HCT116 (cell line): Measurements from ENCODE around the gene AQP9. TPM values are rescaled to one million over a fixed set of nuclear protein-coding genes. Genes with fewer than 3 reads are reported as not detected.
"Not testable (repeated sequence)": the region's sequence is repeated elsewhere in the genome, so short reads cannot be mapped to it uniquely, and the experiment has no call there.

ENCODE experiments used
- ATAC-seq: fragments of 200-7000 bp; cut with Tn5 transposase; 2 replicates; pipeline ENCODE4 v1.9.1; 2020; ENCODE audit warnings: mild to moderate bottlenecking, moderate library complexity
- BruUV-seq: library from RNA; stranded (reverse); fragments of 400-500 nt; replicated peaks from 2 replicates; lab custom pipeline; 2021; lab: Mats Ljungman, UMichigan
- CTCF ChIA-PET: fragments of 300-600 bp; sonication (Branson Sonifier 250); formaldehyde crosslinking; loops from one replicate; lab custom pipeline; 2021; ENCODE audit warnings: antibody characterized with exemption; lab: Charles Lee
- POLR2A ChIA-PET: fragments of 300-600, 350-600 bp; sonication (Branson Sonifier 250); formaldehyde crosslinking; loops from one replicate; lab custom pipeline; 2021; ENCODE audit warnings: antibody characterized with exemption; lab: Charles Lee
- RAD21 ChIA-PET, 2 experiments: fragments of 300-600 bp; sonication (Branson Sonifier 250); formaldehyde crosslinking; loops; one replicate each; lab custom pipeline; 2023; ENCODE audit warnings: low total read pairs in 2 of 2; ENCODE audit not compliant: uncharacterized antibody in 2 of 2, unreplicated experiment in 2 of 2, low non-redundant PET in 1 of 2; lab: Charles Lee
- DNase-seq: peaks from one replicate; pipeline ENCODE4 v3.0.0-alpha.2; 2010; ENCODE audit warnings: low read depth, low spot score
- H2AFZ ChIP-seq: fragments of 200-600 bp; shearing (Covaris generic), sonication (generic); 2 replicates; pipeline ENCODE4 v1.6.1; 2017; ENCODE audit warnings: low read depth, mixed run types, mixed read lengths, antibody characterized with exemption, low read length; ENCODE audit not compliant: poor library complexity, severe bottlenecking
- H3K27ac ChIP-seq: 2 replicates; pipeline ENCODE4 v1.5.1; 2012; ENCODE audit warnings: low read depth, low read length
- H3K27me3 ChIP-seq: fragments of 200-600 bp; sonication (generic); 2 replicates; pipeline ENCODE4 v1.6.1; 2016; ENCODE audit warnings: mixed run types, low read length, mixed read lengths; ENCODE audit not compliant: insufficient read depth
- H3K36me3 ChIP-seq, 2 experiments: fragments of 200-500 bp in 1 of 2; fragments of 200-600 bp in 1 of 2; sonication (Bioruptor generic) in 1 of 2; sonication (generic) in 1 of 2; 2 replicates each; pipeline versions ENCODE4 v1.5.1 to v1.6.1; 2014 to 2016; ENCODE audit warnings: low read length in 2 of 2, inconsistent platforms in 1 of 2, mixed read lengths in 1 of 2, mixed run types in 1 of 2; ENCODE audit not compliant: insufficient read depth in 2 of 2, control insufficient read depth in 1 of 2
- H3K4me1 ChIP-seq, 2 experiments: fragments of 200-600 bp in 1 of 2; sonication (generic) in 1 of 2; 2 replicates each; pipeline versions ENCODE4 v1.5.1 to v1.6.1; 2012 to 2017; ENCODE audit warnings: low read length in 2 of 2, inconsistent platforms in 1 of 2, mild to moderate bottlenecking in 1 of 2, mixed read lengths in 1 of 2, mixed run types in 1 of 2, moderate library complexity in 1 of 2; ENCODE audit not compliant: insufficient read depth in 2 of 2, control insufficient read depth in 1 of 2
- H3K4me2 ChIP-seq: fragments of 200-600 bp; sonication (generic); 2 replicates; pipeline ENCODE4 v1.6.1; 2017; ENCODE audit warnings: mixed run types, low read length, mixed read lengths
- H3K4me3 ChIP-seq, 2 experiments: fragments of 200-600 bp in 1 of 2; sonication (generic) in 1 of 2; replicated peaks in 1 of 2; 2 replicates each; pipeline ENCODE4 v1.5.1; 2011 to 2016; ENCODE audit warnings: low read length in 2 of 2, control low read depth in 1 of 2, low read depth in 1 of 2, mild to moderate bottlenecking in 1 of 2, mixed read lengths in 1 of 2, mixed run types in 1 of 2
- H3K79me2 ChIP-seq: fragments of 200-600 bp; sonication (generic); 2 replicates; pipeline ENCODE4 v1.6.1; 2017; ENCODE audit warnings: mild to moderate bottlenecking, mixed run types, low read length, moderate library complexity, mixed read lengths; ENCODE audit not compliant: insufficient read depth
- H3K9ac ChIP-seq: fragments of 200-600 bp; sonication (generic); 2 replicates; pipeline ENCODE4 v1.6.1; 2016; ENCODE audit warnings: low read length, mixed read lengths
- H3K9me2 ChIP-seq: fragments of 200-600 bp; sonication (generic), shearing (Covaris generic); 2 replicates; pipeline ENCODE4 v1.6.1; 2017; ENCODE audit warnings: mixed run types, mild to moderate bottlenecking, moderate library complexity; ENCODE audit not compliant: insufficient read depth
- H3K9me3 ChIP-seq, 2 experiments: fragments of 200-500 bp in 1 of 2; fragments of 200-600 bp in 1 of 2; sonication (Bioruptor generic) in 1 of 2; sonication (generic) in 1 of 2; 2 replicates each; pipeline ENCODE4 v1.6.1; 2014 to 2017; ENCODE audit warnings: low read length in 2 of 2, mixed read lengths in 2 of 2, inconsistent platforms in 1 of 2, low read depth in 1 of 2, mild to moderate bottlenecking in 1 of 2, mixed run types in 1 of 2, moderate library complexity in 1 of 2; ENCODE audit not compliant: control insufficient read depth in 1 of 2, insufficient read depth in 1 of 2
- H4K20me1 ChIP-seq: fragments of 200-600 bp; sonication (generic), shearing (Covaris generic); 2 replicates; pipeline ENCODE4 v1.6.1; 2017; ENCODE audit warnings: mixed run types, mild to moderate bottlenecking, moderate library complexity; ENCODE audit not compliant: insufficient read depth
- CBX3 ChIP-seq: IDR thresholded peaks from 2 replicates; pipeline ENCODE4 v1.6.1; 2012; ENCODE audit warnings: low read depth
- CEBPB ChIP-seq: IDR thresholded peaks from 2 replicates; pipeline ENCODE4 v1.6.1; 2012; ENCODE audit warnings: low read depth
- EZH2phosphoT487 ChIP-seq: fragments of 200-600 bp; IDR thresholded peaks from 2 replicates; pipeline ENCODE4 v1.6.1; 2018; ENCODE audit warnings: antibody characterized with exemption, borderline replicate concordance
- FOSL1 ChIP-seq: IDR thresholded peaks from 2 replicates; pipeline ENCODE4 v1.6.1; 2012; ENCODE audit warnings: low read depth
- POLR2AphosphoS5 ChIP-seq: IDR thresholded peaks from 2 replicates; pipeline ENCODE4 v1.6.1; 2011; ENCODE audit warnings: mild to moderate bottlenecking, low read depth, low read length, moderate library complexity
- SP1 ChIP-seq: IDR thresholded peaks from 2 replicates; pipeline ENCODE4 v1.6.1; 2012; ENCODE audit warnings: low read depth
- SRF ChIP-seq: IDR thresholded peaks from 2 replicates; pipeline ENCODE4 v1.6.1; 2012; ENCODE audit warnings: low read depth
- TCF7L2 ChIP-seq: IDR thresholded peaks from 2 replicates; pipeline ENCODE4 v1.7.0; 2011; ENCODE audit warnings: borderline replicate concordance, inconsistent platforms; ENCODE audit not compliant: insufficient read depth, insufficient read length; ENCODE audit errors: extremely low read depth
- intact Hi-C: fragments of 100-400 bp; cut with micrococcal nuclease; formaldehyde crosslinking; loops from 2 replicates; pipeline ENCODE4 v1.10.0; 2022
- total RNA-seq: library from RNA; stranded (reverse); gene quantifications from one replicate; pipeline ENCODE4 v1.2.1, GENCODE V29; 2021; ENCODE audit not compliant: unreplicated experiment
- TF ChIP-seq, protein P1 (sequence below), 3 experiments: fragments of 200-600 bp in 1 of 3; sonication (generic) in 1 of 3; IDR thresholded peaks in 2 of 3; conservative IDR thresholded peaks in 1 of 3; 2 replicates each; pipeline ENCODE4 v1.5.1; 2012 to 2017; ENCODE audit warnings: low read depth in 2 of 3, low read length in 2 of 3, antibody characterized with exemption in 1 of 3, borderline replicate concordance in 1 of 3, control low read depth in 1 of 3, mild to moderate bottlenecking in 1 of 3, mixed read lengths in 1 of 3, mixed run types in 1 of 3, moderate library complexity in 1 of 3; ENCODE audit not compliant: insufficient read depth in 1 of 3

The AQP9 gene
- total RNA-seq, 1 experiment from 2014 or later, result 0.12 TPM

DNA sequence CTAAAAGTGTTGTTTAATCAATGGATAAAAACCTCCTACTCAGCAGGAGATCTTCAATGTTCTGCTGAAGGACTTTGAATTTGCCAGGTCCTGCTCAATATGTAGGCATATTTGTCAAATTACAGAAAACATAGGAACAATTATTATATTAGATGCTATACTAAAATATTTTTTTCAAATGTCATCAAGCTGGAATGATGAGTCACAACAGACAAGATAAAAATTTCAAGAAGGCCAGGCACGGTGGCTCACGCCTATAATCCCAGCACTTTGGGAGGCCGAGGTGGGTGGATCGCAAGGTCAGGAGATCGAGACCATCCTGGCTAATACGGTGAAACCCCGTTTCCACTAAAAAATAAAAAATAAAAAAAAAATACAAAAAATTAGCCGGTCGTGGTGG is 68.0 kb downstream of the AQP9 start:
- Histone ChIP-seq H3K9me3 (no peaks in the 10 kb centered on the region), H2AFZ (no peak overlapping the region), H3K9ac (no peak overlapping the region), H3K79me2 (no peaks in the 10 kb centered on the region), H3K4me3 (no peak overlapping the region), H3K27ac (no peak overlapping the region), H4K20me1 (no peaks in the 10 kb centered on the region), H3K4me2 (no peak overlapping the region), H3K27me3 (no peaks in the 10 kb centered on the region), H3K36me3 (no peaks in the 10 kb centered on the region), H3K9me2 (no peaks in the 10 kb centered on the region), H3K4me1 (no peaks in the 10 kb centered on the region)
- RAD21 ChIA-PET, result no interaction called here
- no peak for DNase-seq
- POLR2A ChIA-PET, result no interaction called here
- BruUV-seq, result no TSS peak
- intact Hi-C loops, result no loop called here
- CTCF ChIA-PET, result no interaction called here
- no peak for ATAC-seq
- no peak for TF ChIP-seq CEBPB
- TF ChIP-seq EZH2phosphoT487, result no peak
- no peak for TF ChIP-seq TCF7L2
- TF ChIP-seq, protein P1, sequence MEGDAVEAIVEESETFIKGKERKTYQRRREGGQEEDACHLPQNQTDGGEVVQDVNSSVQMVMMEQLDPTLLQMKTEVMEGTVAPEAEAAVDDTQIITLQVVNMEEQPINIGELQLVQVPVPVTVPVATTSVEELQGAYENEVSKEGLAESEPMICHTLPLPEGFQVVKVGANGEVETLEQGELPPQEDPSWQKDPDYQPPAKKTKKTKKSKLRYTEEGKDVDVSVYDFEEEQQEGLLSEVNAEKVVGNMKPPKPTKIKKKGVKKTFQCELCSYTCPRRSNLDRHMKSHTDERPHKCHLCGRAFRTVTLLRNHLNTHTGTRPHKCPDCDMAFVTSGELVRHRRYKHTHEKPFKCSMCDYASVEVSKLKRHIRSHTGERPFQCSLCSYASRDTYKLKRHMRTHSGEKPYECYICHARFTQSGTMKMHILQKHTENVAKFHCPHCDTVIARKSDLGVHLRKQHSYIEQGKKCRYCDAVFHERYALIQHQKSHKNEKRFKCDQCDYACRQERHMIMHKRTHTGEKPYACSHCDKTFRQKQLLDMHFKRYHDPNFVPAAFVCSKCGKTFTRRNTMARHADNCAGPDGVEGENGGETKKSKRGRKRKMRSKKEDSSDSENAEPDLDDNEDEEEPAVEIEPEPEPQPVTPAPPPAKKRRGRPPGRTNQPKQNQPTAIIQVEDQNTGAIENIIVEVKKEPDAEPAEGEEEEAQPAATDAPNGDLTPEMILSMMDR (IDR thresholded peaks at IDR 0.05 in 2 of 3, conservative IDR thresholded peaks at IDR 0.05 in 1 of 3; ENCODE audit: borderline replicate concordance in 1 of 3, insufficient read depth in 1 of 3, low read depth in 2 of 3, low read length in 2 of 3), result no peak
- TF ChIP-seq CBX3, result no peak
- TF ChIP-seq SP1, result no peak
- no peak for TF ChIP-seq SRF
- TF ChIP-seq POLR2AphosphoS5, result no peak
- no peak for TF ChIP-seq FOSL1

DNA sequence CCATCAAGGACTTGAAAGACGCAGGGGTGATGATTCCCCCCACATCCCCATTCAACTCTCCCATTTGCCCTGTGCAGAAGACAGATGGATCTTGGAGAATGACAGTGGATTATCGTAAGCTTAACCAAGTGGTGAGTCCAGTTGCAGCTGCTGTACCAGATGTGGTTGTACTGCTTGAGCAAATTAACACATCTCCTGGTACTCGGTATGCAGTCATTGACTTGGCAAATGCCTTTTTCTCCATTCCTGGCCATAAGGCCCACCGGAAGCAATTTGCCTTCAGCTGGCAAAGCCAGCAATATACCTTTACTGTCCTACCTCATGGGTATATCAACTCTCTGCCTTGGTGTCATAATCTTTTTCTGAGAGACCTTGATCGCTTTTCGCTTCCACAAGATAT is 70.0 kb downstream of the AQP9 start:
- not testable (repeated sequence) for H3K27ac ChIP-seq

DNA sequence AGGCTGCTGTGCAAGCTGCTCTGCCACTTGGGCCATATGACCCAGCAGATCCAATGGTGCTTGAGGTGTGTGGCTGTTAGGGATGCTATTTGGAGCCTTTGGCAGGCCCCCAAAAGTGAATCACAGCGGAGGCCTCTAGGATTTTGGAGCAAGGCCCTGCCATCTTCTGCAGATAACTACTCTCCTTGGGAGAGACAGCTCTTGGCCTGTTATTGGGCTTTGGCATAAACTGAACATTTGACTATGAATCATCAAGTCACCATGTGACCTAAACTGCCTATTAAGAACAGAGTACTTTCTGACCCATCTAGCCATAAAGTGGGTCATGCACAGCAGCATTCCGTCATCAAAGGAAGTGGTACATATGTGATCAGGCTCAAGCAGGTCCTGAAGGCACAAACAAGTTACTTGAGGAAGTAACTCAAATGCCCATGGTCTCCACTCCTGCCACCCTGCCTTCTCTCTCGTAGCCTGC is 70.9 kb downstream of the AQP9 start:
- H3K36me3 ChIP-seq, DNase-seq, H3K9me2 ChIP-seq, POLR2A ChIA-PET, intact Hi-C loops, H3K27ac ChIP-seq, H3K79me2 ChIP-seq, H3K9me3 ChIP-seq, H3K9ac ChIP-seq, H3K4me3 ChIP-seq, H3K27me3 ChIP-seq, BruUV-seq, H3K4me2 ChIP-seq, ATAC-seq, H4K20me1 ChIP-seq, H3K4me1 ChIP-seq, H2AFZ ChIP-seq, RAD21 ChIA-PET, CTCF ChIA-PET: not testable (repeated sequence)

More for the DNA sequence above, 70.0 kb downstream of the AQP9 start:
- H2AFZ ChIP-seq, ATAC-seq, RAD21 ChIA-PET, DNase-seq, H3K4me1 ChIP-seq, H3K79me2 ChIP-seq, CTCF ChIA-PET, H3K36me3 ChIP-seq, H3K9ac ChIP-seq, intact Hi-C loops, BruUV-seq, H3K9me2 ChIP-seq, H3K4me2 ChIP-seq, H3K4me3 ChIP-seq, H3K27me3 ChIP-seq, H4K20me1 ChIP-seq, H3K9me3 ChIP-seq, POLR2A ChIA-PET: not testable (repeated sequence)
